Stimulated activated CD4-positive, alpha-beta T cell treated with anti-CD3 and anti-CD28 coated beads, Interleukin-12 subunit alpha, Interleukin-12 subunit beta, amount 100 ng/mL, for 48 hours (primary cell): ENCODE data around the gene HOXC9.

Source experiments
- DNase-seq, 3 donors: peaks; one replicate each; pipeline ENCODE4 v3.0.0-alpha.2; 2020; ENCODE audit warnings: low read depth in 2 of 3, low spot score in 1 of 3

Gene HOXC9

GRCh38 chr12:54012631-54013409, 12.9 kb downstream of the HOXC9 start:
- DNase-seq = no peak

GRCh38 chr12:54014377-54015017, 14.5 kb downstream of the HOXC9 start:
- DNase-seq = no peak

- no peak for DNase-seq
Observed at GRCh38 chr12:54015018-54015931, 15.3 kb downstream of the HOXC9 start.

- no peak for DNase-seq
Observed at GRCh38 chr12:54016051-54016450, 16.1 kb downstream of the HOXC9 start.

- no peak for DNase-seq
Observed at GRCh38 chr12:54016478-54016964, 16.6 kb downstream of the HOXC9 start.

GRCh38 chr12:54017027-54017788, 17.2 kb downstream of the HOXC9 start:
- DNase-seq = no peak

- DNase-seq = peak; percentile 45 to 58 (median 47)
Observed at GRCh38 chr12:54017878-54018467, 18.0 kb downstream of the HOXC9 start.

- no peak for DNase-seq
Observed at GRCh38 chr12:54018468-54018984, 18.6 kb downstream of the HOXC9 start.

GRCh38 chr12:54019091-54019811, 19.3 kb downstream of the HOXC9 start:
- no peak for DNase-seq

- no peak for DNase-seq
Observed at GRCh38 chr12:54019924-54020590, 20.1 kb downstream of the HOXC9 start.

GRCh38 chr12:54020591-54021405, 20.8 kb downstream of the HOXC9 start:
- DNase-seq = no peak

- DNase-seq = no peak
Observed at GRCh38 chr12:54021432-54022013, 21.6 kb downstream of the HOXC9 start.

- no peak for DNase-seq
Observed at GRCh38 chr12:54022960-54023884, 23.3 kb downstream of the HOXC9 start.

- no peak for DNase-seq
Observed at GRCh38 chr12:54024127-54024526, 24.2 kb downstream of the HOXC9 start.

- DNase-seq = no peak
Observed at GRCh38 chr12:54024581-54025305, 24.8 kb downstream of the HOXC9 start.
